A549 (cell line): ENCODE data around the gene ZFPM1. TPM values are rescaled to one million over a fixed set of nuclear protein-coding genes. Genes with fewer than 3 reads are reported as not detected.

Experiments used
- ATAC-seq, 2 experiments: fragments of 200-7000 bp in 1 of 2; fragments of >200 bp in 1 of 2; cut with Nextera tagmentation in 1 of 2; cut with Tn5 transposase in 1 of 2; 3 replicates each; pipeline versions ENCODE4 v1.8.0 to v1.9.1; 2018 to 2020; ENCODE audit warnings: mild to moderate bottlenecking in 1 of 2, moderate library complexity in 1 of 2
- CTCF ChIA-PET: fragments of 300-600 bp; sonication (Branson Sonifier 250); formaldehyde crosslinking; extraction: SDS; loops from one replicate; lab custom pipeline; 2021; ENCODE audit warnings: antibody characterized with exemption, inconsistent platforms; lab: Yijun Ruan, JAX
- POLR2A ChIA-PET: fragments of 350-600 bp; formaldehyde crosslinking; extraction: SDS; loops from one replicate; lab custom pipeline; 2021; ENCODE audit warnings: antibody characterized with exemption, inconsistent platforms; lab: Yijun Ruan, JAX
- DNase-seq, 2 experiments: peaks; one replicate each; pipeline versions ENCODE4 v3.0.0 to v3.0.0-alpha.2; 2011 to 2016; ENCODE audit warnings: low read depth in 1 of 2, low spot score in 1 of 2
- FAIRE-seq: peaks from 2 replicates; lab custom pipeline; 2011; peaks lifted over from hg19 to GRCh38; lab: Jason Lieb, UNC
- H3K27ac ChIP-seq, 2 experiments: fragments of >200 bp; sonication (Bioruptor Twin); formaldehyde crosslinking; 3 replicates each; pipeline ENCODE4 v1.5.1; 2016 to 2017
- H3K4me1 ChIP-seq: fragments of >200 bp; sonication (Bioruptor Twin); formaldehyde crosslinking; 3 replicates; pipeline ENCODE4 v1.6.1; 2016
- H3K4me2 ChIP-seq: fragments of >200 bp; sonication (Bioruptor Twin); formaldehyde crosslinking; 3 replicates; pipeline ENCODE4 v1.6.1; 2016
- H3K4me3 ChIP-seq: fragments of >200 bp; sonication (Bioruptor Twin); formaldehyde crosslinking; 3 replicates; pipeline ENCODE4 v1.5.1; 2016
- H3K9me3 ChIP-seq: fragments of >200 bp; sonication (Bioruptor Twin); formaldehyde crosslinking; 3 replicates; pipeline ENCODE4 v1.6.1; 2016
- ATOH8 ChIP-seq: fragments of 250-450 bp; sonication (Bioruptor Pico); IDR thresholded peaks from 2 replicates; pipeline ENCODE4 v1.5.0; 2020; ENCODE audit warnings: low read depth, mild to moderate bottlenecking, moderate library complexity
- BCL3 ChIP-seq: fragments of >200 bp; sonication (Bioruptor Twin); formaldehyde crosslinking; IDR thresholded peaks from 3 replicates; pipeline ENCODE4 v1.6.1; 2016
- CEBPB ChIP-seq, 2 experiments: fragments of >200 bp in 1 of 2; sonication (Bioruptor Twin) in 1 of 2; formaldehyde crosslinking in 1 of 2; IDR thresholded peaks; 2 replicates each; pipeline ENCODE4 v1.6.1; 2012 to 2016
- CHD4 ChIP-seq: fragments of 200-600 bp; sonication (generic); IDR thresholded peaks from 2 replicates; pipeline ENCODE4 v1.6.1; 2016; ENCODE audit warnings: antibody characterized with exemption, mild to moderate bottlenecking, borderline replicate concordance
- EHMT2 ChIP-seq: fragments of 200-600 bp; sonication (generic); IDR thresholded peaks from 2 replicates; pipeline ENCODE4 v1.6.1; 2016; ENCODE audit warnings: antibody characterized with exemption, low read depth, mild to moderate bottlenecking, moderate library complexity
- ESRRA ChIP-seq: fragments of 150-350 bp; IDR thresholded peaks from 2 replicates; pipeline ENCODE4 v1.6.1; 2014; ENCODE audit warnings: mild to moderate bottlenecking, low read length, borderline replicate concordance
- FOSB ChIP-seq: fragments of 250-450 bp; sonication (Bioruptor Pico); IDR thresholded peaks from 2 replicates; pipeline ENCODE4 v1.5.0; 2020; ENCODE audit warnings: mild to moderate bottlenecking, moderate library complexity
- GATA3 ChIP-seq: IDR thresholded peaks from 2 replicates; pipeline ENCODE4 v1.6.1; 2012; ENCODE audit warnings: borderline replicate concordance
- HEYL ChIP-seq: fragments of 250-450 bp; sonication (Bioruptor Pico); IDR thresholded peaks from 2 replicates; pipeline ENCODE4 v1.8.0; 2021; ENCODE audit warnings: mild to moderate bottlenecking, moderate library complexity
- MAX ChIP-seq: IDR thresholded peaks from 2 replicates; pipeline ENCODE4 v1.6.1; 2012
- MYC ChIP-seq: IDR thresholded peaks from 2 replicates; pipeline ENCODE4 v1.6.1; 2012; ENCODE audit warnings: mild to moderate bottlenecking, inconsistent platforms, low read length, improper control_type of control experiment, borderline replicate concordance
- NPAS2 ChIP-seq: fragments of 250-450 bp; sonication (Bioruptor Pico); IDR thresholded peaks from 2 replicates; pipeline ENCODE4 v1.8.0; 2022; ENCODE audit warnings: mild to moderate bottlenecking, moderate library complexity, borderline replicate concordance
- NR3C1 ChIP-seq: fragments of >200 bp; sonication (Bioruptor Twin); formaldehyde crosslinking; IDR thresholded peaks from 3 replicates; pipeline ENCODE4 v1.6.1; 2017
- PHF8 ChIP-seq: fragments of 200-600 bp; sonication (generic); IDR thresholded peaks from 2 replicates; pipeline ENCODE4 v1.6.1; 2016; ENCODE audit warnings: low read depth, mild to moderate bottlenecking, antibody characterized with exemption, moderate library complexity, borderline replicate concordance
- POLR2A ChIP-seq: IDR thresholded peaks from 2 replicates; pipeline ENCODE4 v1.6.1; 2012; ENCODE audit warnings: mild to moderate bottlenecking, low read length
- POLR2AphosphoS2 ChIP-seq: conservative IDR thresholded peaks from 2 replicates; pipeline ENCODE4 v1.6.1; 2012; ENCODE audit warnings: low read length, improper control_type of control experiment, inconsistent platforms
- RCOR1 ChIP-seq: fragments of 150-350 bp; IDR thresholded peaks from 2 replicates; pipeline ENCODE4 v1.6.1; 2014; ENCODE audit warnings: antibody characterized with exemption, low read length, low read depth
- RFX5 ChIP-seq: fragments of 450-650 bp; IDR thresholded peaks from 2 replicates; pipeline ENCODE4 v1.7.1; 2014; ENCODE audit warnings: antibody characterized with exemption, mild to moderate bottlenecking, moderate library complexity
- RNF2 ChIP-seq: fragments of 200-600 bp; sonication (generic); IDR thresholded peaks from 2 replicates; pipeline ENCODE4 v1.6.1; 2016; ENCODE audit warnings: low read depth, mild to moderate bottlenecking, antibody characterized with exemption, moderate library complexity, borderline replicate concordance
- SMC3 ChIP-seq: fragments of >200 bp; sonication (Bioruptor Twin); formaldehyde crosslinking; IDR thresholded peaks from 3 replicates; pipeline ENCODE4 v1.6.1; 2018; ENCODE audit warnings: inconsistent platforms
- WGBS: methylation state at CpG from one replicate; pipeline ENCODE4 v1.1.6; 2017; ENCODE audit errors: missing lambda C conversion rate; 5-methylcytosine and 5-hydroxymethylcytosine counted together
- polyA plus RNA-seq, 4 experiments: library from polyadenylated mRNA; depleted of rRNA in 3 of 4; stranded (reverse); fragments of >200 nt; fragmentation: RNase III in 1 of 4; extraction: RNeasy Plus Mini Kit Qiagen cat#74134 plus additional on column Dnase treatment in 1 of 4; gene quantifications; 2 replicates in 3 of 4; 3 replicates in 1 of 4; pipeline ENCODE4 v1.2.3, GENCODE V29; 2011 to 2017
- TF ChIP-seq, protein P1 (sequence below): fragments of 250-450 bp; sonication (Bioruptor Pico); IDR thresholded peaks from 2 replicates; pipeline ENCODE4 v1.5.0; 2021; ENCODE audit warnings: mild to moderate bottlenecking, moderate library complexity, borderline replicate concordance

ZFPM1 gene
- polyA plus RNA-seq, 2 of the 4 experiments (the other 2 are of a cell fraction) = 0.36 to 2.5 TPM

DNA sequence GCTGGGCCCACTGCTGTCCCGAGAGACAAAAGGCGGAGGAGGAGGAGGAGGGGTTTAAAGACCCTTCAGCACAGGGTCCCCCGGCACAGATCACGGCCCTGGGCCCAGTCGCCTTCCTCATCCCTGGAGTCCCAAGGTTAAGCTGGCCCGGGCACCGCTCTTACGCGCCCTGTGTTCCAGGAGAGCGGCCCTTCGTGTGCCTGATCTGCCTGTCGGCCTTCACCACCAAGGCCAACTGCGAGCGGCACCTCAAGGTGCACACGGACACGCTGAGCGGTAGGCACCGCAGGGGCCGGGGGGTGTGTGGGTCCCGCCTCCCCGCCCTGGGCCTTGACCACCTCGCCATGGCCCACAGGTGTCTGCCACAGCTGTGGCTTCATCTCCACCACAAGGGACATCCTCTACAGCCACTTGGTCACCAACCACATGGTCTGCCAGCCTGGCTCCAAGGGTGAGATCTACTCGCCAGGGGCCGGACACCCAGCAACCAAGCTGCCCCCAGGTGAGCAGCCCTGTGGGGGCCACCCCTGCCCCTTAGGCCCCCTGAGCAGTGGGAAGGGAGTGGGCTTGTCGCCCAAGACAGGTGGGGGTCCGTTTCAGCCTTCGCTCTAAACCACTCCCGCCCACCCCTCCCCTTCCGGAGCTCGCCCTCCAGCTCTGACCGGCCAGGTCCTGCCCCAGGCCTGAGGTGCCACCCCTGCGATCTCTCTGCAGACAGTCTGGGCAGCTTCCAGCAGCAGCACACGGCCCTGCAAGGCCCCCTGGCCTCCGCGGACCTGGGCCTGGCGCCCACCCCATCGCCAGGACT lies 79.6 kb downstream of the ZFPM1 start (continued):
- TF ChIP-seq, protein P1, sequence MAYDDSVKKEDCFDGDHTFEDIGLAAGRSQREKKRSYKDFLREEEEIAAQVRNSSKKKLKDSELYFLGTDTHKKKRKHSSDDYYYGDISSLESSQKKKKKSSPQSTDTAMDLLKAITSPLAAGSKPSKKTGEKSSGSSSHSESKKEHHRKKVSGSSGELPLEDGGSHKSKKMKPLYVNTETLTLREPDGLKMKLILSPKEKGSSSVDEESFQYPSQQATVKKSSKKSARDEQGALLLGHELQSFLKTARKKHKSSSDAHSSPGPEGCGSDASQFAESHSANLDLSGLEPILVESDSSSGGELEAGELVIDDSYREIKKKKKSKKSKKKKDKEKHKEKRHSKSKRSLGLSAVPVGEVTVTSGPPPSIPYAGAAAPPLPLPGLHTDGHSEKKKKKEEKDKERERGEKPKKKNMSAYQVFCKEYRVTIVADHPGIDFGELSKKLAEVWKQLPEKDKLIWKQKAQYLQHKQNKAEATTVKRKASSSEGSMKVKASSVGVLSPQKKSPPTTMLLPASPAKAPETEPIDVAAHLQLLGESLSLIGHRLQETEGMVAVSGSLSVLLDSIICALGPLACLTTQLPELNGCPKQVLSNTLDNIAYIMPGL (CRISPR knock-in tag) = no peak
- TF ChIP-seq MYC = no peak
- no peak for TF ChIP-seq NR3C1
- no peak for TF ChIP-seq ESRRA
- no peak for TF ChIP-seq RFX5
- TF ChIP-seq SMC3 = no peak
- TF ChIP-seq RCOR1 = no peak
- TF ChIP-seq EHMT2 = no peak
- TF ChIP-seq POLR2AphosphoS2 = no peak
- no peak for TF ChIP-seq RNF2

- FAIRE-seq (no peak), ATAC-seq (no peak), DNase-seq (no peak)
- WGBS = 86% methylated on average over 20 of the region's 79 CpGs
- H3K4me1 ChIP-seq = peaks cover 15% of the 10 kb centered on the region; the same call in 2 of the 3 replicates
- H3K4me3 ChIP-seq = peak overlapping the region; percentile 91
- TF ChIP-seq POLR2AphosphoS2 (no peak), FOSB (CRISPR knock-in tag) (no peak), CEBPB (IDR thresholded peaks at IDR 0.05) (no peak), PHF8 (no peak), POLR2A (no peak), MAX (no peak), ATOH8 (CRISPR knock-in tag) (no peak), GATA3 (no peak), NPAS2 (CRISPR knock-in tag) (no peak), BCL3 (no peak), CHD4 (no peak), RFX5 (no peak), HEYL (CRISPR knock-in tag) (no peak)
- TF ChIP-seq, protein P1 (CRISPR knock-in tag) = no peak
- ChIA-PET CTCF (interaction anchor here (1.0 to 1.7 kb wide), 3 partner anchors 18 to 96 kb away, joined by 3 to 6 read pairs (median 5); no protein-coding TSS in a partner anchor), POLR2A (interaction anchor here (1.2 kb wide), 2 partner anchors 37 to 582 kb away, joined by 4 to 8 read pairs; partner anchors contain the start of genes BANP and ZC3H18)
- peak overlapping the region; percentile 100 for H3K4me2 ChIP-seq
- no peaks in the 10 kb centered on the region for H3K9me3 ChIP-seq
- peak overlapping the region; percentile 99 for H3K27ac ChIP-seq
These were observed 80.4 kb downstream of the ZFPM1 start for GRCh38 chr16:88533381-88533917.
